ENCODE results near the gene NOC4L.

Gene NOC4L

GRCh38 chr12:132201391-132202120, 57.3 kb downstream of the NOC4L start:
- no peak for DNase-seq
